Stimulated activated naive CD8-positive, alpha-beta T cell treated with anti-CD3 and anti-CD28 coated beads, Interleukin-15, Interleukin-2, amounts not matched to agents 100 ng/mL and 50 ng/mL, for 24 hours (primary cell): Measurements from ENCODE around the gene SETD7.

Experiments used
- H3K27ac Mint-ChIP-seq: one replicate; pipeline ENCODE4 v1.8.0; 2021; ENCODE audit warnings: mild to moderate bottlenecking, mixed read lengths
- H3K27me3 Mint-ChIP-seq: one replicate; pipeline ENCODE4 v1.8.0; 2021; ENCODE audit warnings: mixed read lengths
- H3K36me3 Mint-ChIP-seq: one replicate; pipeline ENCODE4 v1.8.0; 2021; ENCODE audit warnings: low read depth, mixed read lengths
- H3K4me1 Mint-ChIP-seq: one replicate; pipeline ENCODE4 v1.8.0; 2021; ENCODE audit warnings: low read depth, mixed read lengths
- H3K4me3 Mint-ChIP-seq: one replicate; pipeline ENCODE4 v1.8.0; 2021; ENCODE audit warnings: mild to moderate bottlenecking, mixed read lengths
- H3K9me3 Mint-ChIP-seq: one replicate; pipeline ENCODE4 v1.8.0; 2021; ENCODE audit warnings: mixed read lengths

SETD7 gene

DNA sequence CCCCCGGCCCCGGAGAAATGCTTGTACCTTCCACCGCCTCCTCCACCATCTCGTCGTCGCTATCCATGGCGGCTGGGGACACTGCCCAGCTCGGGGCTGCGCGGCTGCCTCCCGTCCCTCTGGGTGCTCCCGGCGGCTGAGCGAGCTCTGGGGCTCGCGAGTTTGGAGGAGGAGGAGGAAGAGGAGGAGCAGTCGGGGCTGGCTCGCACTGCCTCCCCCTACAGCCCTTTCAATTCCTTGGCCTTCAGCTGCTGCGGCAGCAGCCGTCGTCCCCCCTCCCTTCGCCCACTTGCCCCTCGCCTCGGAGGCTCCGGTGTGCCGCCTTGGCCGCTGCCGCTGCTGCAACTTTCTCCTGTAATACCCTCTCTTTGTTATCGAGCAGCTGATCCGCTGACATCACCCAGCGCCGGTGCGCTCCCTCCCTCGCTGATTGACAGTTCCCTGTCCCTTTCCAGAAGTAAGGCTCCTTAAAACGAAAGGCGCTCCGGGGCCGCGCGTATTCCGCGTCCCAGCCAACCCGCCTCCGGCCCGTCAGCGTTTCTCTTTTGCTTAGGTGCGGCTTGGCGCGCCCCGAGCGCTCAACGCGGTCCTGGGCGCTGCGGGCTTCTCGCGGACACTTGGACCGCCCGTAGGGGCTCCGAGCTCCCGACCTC is at the start of gene SETD7:
Gene SETD7, minus strand, starts transcription at position 149 of the 653 bp plus-strand sequence. Its CDS starts 82 bp downstream, at position 67.
- Mint-ChIP-seq H3K27ac (peak within 1 kb of the TSS; percentile 94), H3K27me3 (peaks cover 14% of the 10 kb centered on the region), H3K9me3 (no peaks in the 10 kb centered on the region), H3K4me3 (peak within 1 kb of the TSS; percentile 93), H3K36me3 (no peaks in the 10 kb centered on the region), H3K4me1 (peaks cover 46% of the 10 kb centered on the region)

DNA sequence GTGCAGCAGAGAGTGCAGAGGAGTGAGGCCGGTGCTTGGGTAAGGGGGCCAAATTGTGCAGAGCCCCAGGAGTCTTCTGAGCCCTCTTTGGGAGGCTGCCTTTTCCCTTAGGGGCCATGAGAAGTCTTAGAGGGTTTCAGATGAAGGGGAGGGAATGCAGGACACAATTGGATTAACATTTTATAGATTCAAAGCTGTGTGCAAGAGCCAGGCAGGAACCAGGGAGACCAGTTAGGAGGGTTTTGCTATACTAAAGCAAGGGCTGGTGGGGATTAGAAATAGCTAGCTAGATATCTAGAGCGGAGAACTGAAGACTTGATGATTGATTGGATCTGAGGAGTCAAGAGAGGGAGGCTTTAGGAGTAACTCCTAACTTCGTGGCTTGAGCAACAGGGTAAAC is 49.5 kb upstream of the SETD7 start:
- H3K4me1 Mint-ChIP-seq, result peaks cover 16% of the 10 kb centered on the region
- no peak overlapping the region for H3K27ac Mint-ChIP-seq
- peaks cover 7% of the 10 kb centered on the region for H3K36me3 Mint-ChIP-seq

DNA sequence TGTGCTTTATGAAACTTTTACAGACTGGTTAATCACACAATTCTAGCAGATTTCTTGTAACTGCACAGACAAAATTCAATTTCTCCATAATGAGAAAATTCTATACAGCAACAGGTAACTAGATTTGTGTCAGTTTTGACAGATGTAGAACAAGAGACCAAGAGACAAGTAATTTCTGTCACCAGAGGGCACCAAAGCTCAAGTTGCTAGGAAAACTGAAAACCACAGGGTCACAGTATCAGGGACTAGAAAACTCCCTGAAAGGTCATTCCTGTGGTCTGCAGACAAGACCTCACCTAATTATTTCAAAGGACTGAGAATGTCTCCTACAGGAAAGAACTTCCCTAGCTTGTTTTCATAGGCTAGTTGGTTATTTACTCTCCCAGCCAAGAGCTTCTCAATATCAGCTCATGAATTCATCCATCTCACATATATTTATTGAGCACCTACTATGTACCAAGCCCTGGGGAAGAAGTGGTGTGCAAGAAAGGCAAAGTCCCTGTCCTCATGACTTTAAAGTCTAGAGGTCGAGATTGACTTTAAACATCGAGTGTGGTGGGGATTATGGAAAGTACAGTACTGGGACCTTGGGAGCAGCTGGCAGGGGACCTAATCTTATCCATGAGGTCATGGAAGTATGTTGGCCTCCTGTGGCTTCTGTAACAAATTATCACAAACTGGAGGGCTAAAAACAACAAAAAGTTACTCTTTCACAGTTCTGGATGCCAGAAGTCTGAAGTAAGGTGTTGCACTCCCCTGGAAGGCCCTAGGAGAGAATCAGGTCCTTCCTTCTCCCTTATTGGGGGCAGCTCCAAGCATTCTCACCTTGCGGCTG is 47.8 kb upstream of the SETD7 start:
- H3K4me3 Mint-ChIP-seq, result no peak overlapping the region
- peaks cover 7% of the 10 kb centered on the region for H3K36me3 Mint-ChIP-seq
- peaks cover 12% of the 10 kb centered on the region for H3K27me3 Mint-ChIP-seq
- peaks cover 7% of the 10 kb centered on the region for H3K9me3 Mint-ChIP-seq
- peaks cover 16% of the 10 kb centered on the region for H3K4me1 Mint-ChIP-seq
- no peak overlapping the region for H3K27ac Mint-ChIP-seq

More for the DNA sequence above, 49.5 kb upstream of the SETD7 start:
- peaks cover 21% of the 10 kb centered on the region for H3K27me3 Mint-ChIP-seq
- H3K9me3 Mint-ChIP-seq, result peaks cover 7% of the 10 kb centered on the region
- no peak overlapping the region for H3K4me3 Mint-ChIP-seq

DNA sequence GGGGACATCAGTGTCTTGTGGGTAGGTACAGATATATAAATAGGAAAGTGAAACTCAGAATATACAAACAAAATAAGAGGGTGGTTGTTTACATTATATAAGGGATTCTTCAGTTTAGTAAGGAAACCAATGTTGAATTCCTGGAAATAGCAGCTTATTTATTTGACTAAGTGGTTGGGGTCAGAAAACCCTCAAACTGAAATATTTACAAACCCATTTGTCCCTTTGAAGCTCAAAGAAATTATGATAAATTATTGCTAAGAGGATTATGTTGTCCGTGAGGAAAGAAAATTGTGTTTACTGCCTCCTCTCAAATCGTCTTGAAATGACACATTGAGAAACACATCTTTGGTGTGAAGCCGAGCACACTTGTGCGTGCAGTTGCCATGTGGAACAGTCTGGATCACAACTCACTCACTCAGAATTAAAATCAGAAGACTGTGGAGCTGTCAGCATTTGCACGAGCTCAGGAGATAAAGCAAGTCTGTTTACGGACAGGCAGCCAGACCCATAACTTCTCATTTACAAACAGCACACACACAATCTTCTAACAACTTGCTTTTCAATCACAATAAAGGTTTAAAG is 46.8 kb upstream of the SETD7 start:
- H3K27me3 Mint-ChIP-seq, result peaks cover 9% of the 10 kb centered on the region
- H3K4me1 Mint-ChIP-seq, result peaks cover 16% of the 10 kb centered on the region
- H3K27ac Mint-ChIP-seq, result no peak overlapping the region
- H3K4me3 Mint-ChIP-seq, result no peak overlapping the region
- peaks cover 7% of the 10 kb centered on the region for H3K36me3 Mint-ChIP-seq
- H3K9me3 Mint-ChIP-seq, result peaks cover 7% of the 10 kb centered on the region

DNA sequence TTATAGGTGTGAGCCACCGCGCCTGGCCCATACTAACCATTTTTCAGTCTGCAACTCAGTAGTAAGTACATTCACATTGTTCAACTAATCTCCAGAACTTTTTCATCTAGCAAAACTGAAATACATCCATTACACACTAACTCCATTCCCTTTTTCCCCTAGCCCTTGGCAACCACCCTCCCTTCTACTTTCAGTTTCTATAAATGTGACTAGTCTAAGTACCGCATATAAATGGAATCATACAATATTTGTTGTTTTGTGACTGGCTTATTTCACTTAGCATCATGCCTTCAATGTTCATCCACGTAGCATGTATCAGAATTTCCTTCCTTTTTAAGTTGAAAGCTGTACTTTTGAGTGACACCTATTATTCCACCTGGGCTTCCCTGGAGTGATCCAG is 44.6 kb upstream of the SETD7 start:
- Mint-ChIP-seq H3K9me3 (no peaks in the 10 kb centered on the region), H3K4me1 (peaks cover under 1% of the 10 kb centered on the region), H3K27ac (no peak overlapping the region), H3K27me3 (peaks cover 12% of the 10 kb centered on the region), H3K4me3 (no peak overlapping the region), H3K36me3 (no peaks in the 10 kb centered on the region)

DNA sequence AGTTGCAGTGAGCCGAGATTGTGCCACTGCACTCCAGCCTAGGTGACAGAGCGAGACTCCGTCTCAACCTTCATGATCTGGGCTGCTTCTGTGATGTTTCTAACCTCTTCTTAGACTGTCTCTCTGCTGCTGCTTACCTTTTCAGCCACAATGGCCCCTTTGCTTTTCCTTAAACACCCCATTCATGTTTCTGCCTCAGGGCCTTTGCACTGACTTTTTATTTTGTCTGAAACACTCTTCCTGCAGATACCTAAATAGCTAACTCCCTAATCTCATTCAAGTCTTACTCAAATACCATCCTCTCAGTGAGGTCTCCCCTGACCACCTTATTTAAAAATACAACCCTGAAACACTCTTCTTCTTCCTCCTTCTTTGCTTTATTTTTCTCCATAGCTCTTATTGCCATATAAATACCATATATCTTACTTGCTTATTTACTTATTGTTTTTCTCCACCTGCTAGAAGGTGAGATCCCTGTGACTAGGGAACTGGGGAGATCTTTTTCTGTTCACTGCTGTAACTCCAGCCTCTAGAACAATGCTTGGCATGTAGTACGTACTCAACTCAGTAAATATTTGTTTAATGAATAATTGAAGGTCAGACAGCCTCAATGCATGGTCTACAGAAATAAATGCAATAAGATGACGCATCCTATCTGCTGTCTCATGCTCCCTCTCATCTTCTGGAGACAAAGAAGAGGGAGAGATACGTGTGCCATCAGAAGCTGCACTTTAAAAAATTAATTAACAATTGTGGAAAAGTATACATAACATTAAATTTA is 43.8 kb upstream of the SETD7 start:
- Mint-ChIP-seq H3K9me3 (no peaks in the 10 kb centered on the region), H3K4me3 (no peak overlapping the region), H3K36me3 (no peaks in the 10 kb centered on the region), H3K27ac (no peak overlapping the region), H3K27me3 (peaks cover 17% of the 10 kb centered on the region), H3K4me1 (no peaks in the 10 kb centered on the region)

DNA sequence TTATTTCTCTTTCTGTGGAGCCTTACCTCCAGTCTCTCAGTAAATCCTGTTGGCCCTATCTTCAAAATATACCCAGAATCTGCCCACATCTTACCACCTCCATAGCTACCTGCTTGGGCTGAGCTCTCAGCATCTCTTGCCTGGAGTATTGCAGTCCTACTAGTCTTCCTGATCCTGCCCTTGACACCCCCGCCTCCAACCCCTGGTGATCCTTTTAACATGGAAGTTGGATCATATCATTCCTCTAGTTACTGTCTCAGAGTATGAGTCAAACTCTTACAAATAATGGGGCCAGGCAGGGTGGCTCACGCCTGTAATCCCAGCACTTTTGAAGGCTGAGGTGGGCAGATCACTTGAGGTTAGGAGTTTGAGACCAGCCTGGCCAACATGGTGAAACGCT is 43.1 kb upstream of the SETD7 start:
- no peaks in the 10 kb centered on the region for H3K36me3 Mint-ChIP-seq
- no peak overlapping the region for H3K4me3 Mint-ChIP-seq
- peaks cover 17% of the 10 kb centered on the region for H3K27me3 Mint-ChIP-seq
- no peaks in the 10 kb centered on the region for H3K4me1 Mint-ChIP-seq
- H3K9me3 Mint-ChIP-seq, result no peaks in the 10 kb centered on the region
- no peak overlapping the region for H3K27ac Mint-ChIP-seq

DNA sequence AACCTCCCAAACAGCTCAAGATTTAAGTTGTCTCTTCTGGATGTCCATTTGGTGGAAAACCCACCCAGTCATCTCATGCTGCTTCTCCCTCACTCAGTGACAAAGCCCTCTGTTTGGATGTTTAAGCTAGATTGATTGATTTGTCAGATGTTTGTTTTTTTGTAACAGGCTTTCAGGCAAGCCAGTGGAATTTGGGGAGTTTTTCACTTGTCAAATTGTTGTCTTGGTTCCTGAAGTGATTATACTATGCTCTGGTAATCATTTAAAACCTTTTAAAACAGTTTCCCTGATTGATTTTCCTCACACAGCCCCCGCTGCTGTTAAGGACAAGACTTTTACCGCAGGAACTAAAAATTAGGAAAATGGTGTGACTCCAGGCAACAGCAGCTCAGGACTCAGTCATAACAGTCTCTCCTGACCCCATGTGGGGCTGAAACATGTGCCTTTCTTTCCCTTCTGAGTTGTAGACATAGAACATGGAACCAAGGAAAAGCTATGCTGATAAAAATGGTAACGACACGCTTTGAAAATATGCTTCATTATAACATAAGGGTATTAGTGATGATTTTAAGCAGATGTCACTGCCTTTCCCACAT is 40.8 kb upstream of the SETD7 start:
- H3K36me3 Mint-ChIP-seq, result no peaks in the 10 kb centered on the region
- no peak overlapping the region for H3K27ac Mint-ChIP-seq
- H3K4me1 Mint-ChIP-seq, result no peaks in the 10 kb centered on the region
- H3K4me3 Mint-ChIP-seq, result no peak overlapping the region
- no peaks in the 10 kb centered on the region for H3K9me3 Mint-ChIP-seq
- H3K27me3 Mint-ChIP-seq, result peaks cover 17% of the 10 kb centered on the region

DNA sequence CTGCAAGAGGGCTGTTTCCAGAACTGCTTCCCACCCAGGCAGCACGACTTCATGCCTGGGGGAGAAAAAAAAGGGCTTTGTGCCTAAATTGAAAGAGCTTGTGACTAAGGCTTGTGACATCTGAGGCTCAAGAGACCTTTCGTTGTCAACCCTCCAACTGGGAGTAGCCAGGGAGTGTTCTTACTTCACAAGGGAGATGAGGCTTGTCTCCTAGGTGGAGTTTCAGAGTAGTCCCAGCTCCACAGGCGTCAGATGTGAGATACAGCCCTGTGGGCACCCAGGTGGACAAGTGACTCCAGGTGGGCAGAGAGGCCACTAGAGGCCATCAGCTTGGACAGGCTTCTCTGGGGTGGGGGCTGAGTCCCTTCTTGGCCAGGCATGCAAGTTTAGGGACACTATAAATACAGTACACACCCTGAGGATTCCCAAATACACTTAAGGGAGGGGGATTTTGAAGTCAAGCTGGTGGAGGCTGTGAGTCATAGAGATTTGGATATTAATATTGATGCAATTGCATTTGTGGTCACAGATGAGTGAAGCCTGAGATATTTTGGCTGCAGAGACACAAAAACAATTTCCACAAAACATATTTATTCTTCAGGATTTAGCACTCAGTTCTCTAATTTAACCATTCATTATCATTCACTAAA is 40.1 kb upstream of the SETD7 start:
- H3K4me3 Mint-ChIP-seq, result no peak overlapping the region
- H3K27ac Mint-ChIP-seq, result no peak overlapping the region
- H3K4me1 Mint-ChIP-seq, result no peaks in the 10 kb centered on the region
- H3K9me3 Mint-ChIP-seq, result no peaks in the 10 kb centered on the region
- peaks cover 17% of the 10 kb centered on the region for H3K27me3 Mint-ChIP-seq
- no peaks in the 10 kb centered on the region for H3K36me3 Mint-ChIP-seq

DNA sequence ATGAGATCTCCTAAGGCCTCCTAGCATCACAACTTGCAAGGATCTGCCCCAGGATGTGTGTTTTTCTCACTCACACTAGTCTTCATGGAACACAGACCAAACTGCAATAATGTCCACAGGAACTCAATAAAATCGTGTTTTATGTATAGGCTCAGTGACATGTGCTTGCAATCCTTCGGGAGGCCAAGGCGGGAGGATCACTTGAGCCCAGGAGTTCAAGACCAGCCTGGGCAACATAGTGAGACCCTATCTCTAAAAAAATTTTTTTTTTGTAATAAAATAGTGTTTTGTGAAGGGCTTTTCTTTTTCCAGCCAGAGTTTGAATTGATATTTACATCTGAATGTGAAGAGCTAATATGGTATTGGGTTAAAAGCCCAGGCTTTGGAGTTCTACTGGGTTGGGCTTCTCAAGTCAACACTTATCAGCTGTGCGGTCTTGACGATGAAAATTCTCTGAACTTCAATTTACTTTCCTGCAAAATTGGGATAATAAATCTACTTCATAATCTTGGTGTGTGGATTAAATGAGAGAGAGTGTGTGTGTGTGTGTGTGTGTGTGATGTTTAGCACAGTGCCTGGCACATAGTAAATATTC is 38.7 kb upstream of the SETD7 start:
- Mint-ChIP-seq H3K4me3 (no peak overlapping the region), H3K9me3 (no peaks in the 10 kb centered on the region), H3K27me3 (peaks cover 17% of the 10 kb centered on the region), H3K36me3 (no peaks in the 10 kb centered on the region), H3K27ac (no peak overlapping the region), H3K4me1 (no peaks in the 10 kb centered on the region)

DNA sequence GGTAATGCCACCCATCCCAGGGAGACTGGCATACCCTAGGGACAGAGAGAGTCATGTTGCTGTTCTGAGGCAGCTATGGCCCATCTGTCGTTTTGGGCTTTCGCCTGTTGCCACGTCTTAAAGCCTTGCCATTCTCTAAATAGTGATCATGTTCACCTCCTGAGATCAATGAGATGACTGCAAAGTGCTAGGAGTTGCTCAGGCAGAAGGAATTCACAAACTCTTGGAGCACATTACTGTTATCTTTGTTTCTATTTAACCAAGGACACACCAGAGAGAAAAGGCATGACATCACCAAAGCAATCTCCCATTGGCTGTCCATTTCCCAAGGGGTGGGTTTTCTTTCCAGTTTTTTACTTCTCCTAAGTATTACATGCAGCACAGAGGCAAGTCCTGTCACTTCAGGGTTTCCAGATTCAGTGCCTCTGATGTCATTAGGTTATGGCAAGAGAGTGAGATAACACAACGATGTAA is 37.1 kb upstream of the SETD7 start:
- peaks cover 17% of the 10 kb centered on the region for H3K27me3 Mint-ChIP-seq
- H3K9me3 Mint-ChIP-seq, result peaks cover 6% of the 10 kb centered on the region
- no peak overlapping the region for H3K4me3 Mint-ChIP-seq
- no peaks in the 10 kb centered on the region for H3K36me3 Mint-ChIP-seq
- H3K4me1 Mint-ChIP-seq, result no peaks in the 10 kb centered on the region
- H3K27ac Mint-ChIP-seq, result no peak overlapping the region

DNA sequence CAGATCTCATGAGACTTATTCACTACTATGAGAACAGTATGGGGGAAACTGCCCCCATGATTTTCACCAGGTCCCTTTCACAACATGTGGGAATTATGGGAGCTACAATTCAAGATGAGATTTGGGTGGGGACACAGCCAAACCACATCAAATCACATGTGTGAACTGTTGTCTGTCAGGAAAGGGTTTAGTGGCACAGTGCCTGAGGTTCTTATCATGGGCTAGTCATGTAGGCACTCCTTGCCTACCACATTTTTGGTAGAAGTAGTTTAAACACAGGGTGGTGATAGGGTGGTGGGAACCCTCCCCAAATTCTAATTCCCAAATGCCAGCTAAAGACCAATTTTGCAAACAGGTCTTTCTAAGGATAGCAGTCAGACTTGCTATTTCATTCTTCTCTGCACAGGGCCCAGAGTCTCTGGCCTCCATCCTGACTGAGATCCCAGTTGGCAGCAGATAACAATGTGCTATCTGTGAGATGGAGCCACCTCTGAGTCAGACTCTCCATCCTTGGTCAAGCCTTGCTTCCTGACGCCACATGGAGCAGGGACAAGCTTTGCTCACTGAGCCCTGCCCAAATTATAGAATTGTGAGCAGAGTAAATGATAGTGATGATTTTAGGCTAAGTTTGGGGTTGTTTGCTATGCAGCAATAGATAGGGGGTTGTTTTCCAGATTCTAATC is 33.5 kb upstream of the SETD7 start:
- Mint-ChIP-seq H3K36me3 (no peaks in the 10 kb centered on the region), H3K27ac (no peak overlapping the region), H3K4me3 (no peak overlapping the region), H3K4me1 (no peaks in the 10 kb centered on the region), H3K9me3 (peaks cover 6% of the 10 kb centered on the region), H3K27me3 (no peaks in the 10 kb centered on the region)

DNA sequence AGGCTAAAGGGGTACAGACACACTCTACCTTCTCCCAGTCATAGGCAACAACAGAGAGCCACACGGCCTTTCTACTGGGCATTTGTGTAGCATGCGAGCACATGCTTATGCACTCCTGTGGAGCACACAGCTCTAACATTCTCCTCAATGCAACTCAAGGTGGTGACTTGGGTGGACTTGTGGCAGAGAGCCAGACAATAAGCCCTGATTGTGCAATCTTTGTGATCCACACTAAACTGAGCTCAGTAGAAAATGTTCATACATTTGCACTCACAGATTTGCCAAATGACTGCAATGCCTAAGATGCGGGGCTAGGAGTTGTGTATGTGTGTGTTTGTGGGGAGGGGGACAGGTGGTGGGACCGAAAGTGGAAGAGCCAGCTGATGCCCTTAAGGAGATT is 31.4 kb upstream of the SETD7 start:
- Mint-ChIP-seq H3K27me3 (peaks cover 5% of the 10 kb centered on the region), H3K27ac (no peak overlapping the region)

More for the DNA sequence above, 31.4 kb upstream of the SETD7 start:
- Mint-ChIP-seq H3K9me3 (peaks cover 6% of the 10 kb centered on the region), H3K4me3 (no peak overlapping the region), H3K4me1 (no peaks in the 10 kb centered on the region), H3K36me3 (no peaks in the 10 kb centered on the region)
